Measurements from ENCODE around the gene TMEM269.

DNA sequence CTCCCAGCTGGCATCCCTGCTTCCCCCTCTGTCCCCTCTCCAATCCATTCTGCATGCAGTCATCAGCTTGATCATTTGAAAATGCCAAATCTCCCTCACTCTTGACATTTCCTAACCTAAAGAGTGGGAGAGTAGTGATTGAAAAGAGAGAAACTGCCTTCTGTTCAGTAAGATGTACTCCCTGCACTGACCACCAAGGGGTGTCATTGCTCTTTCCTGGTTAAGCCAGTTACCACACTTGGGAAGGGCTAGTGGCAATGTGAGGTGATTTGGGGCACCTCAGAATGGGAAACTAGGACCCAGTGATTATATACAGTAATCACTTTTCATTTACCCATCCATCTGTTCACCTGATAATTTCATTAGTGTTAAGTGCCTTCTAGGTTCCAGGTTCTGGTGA, 6.9 kb upstream of the TMEM269 start:
- TF ChIP-seq, protein P1, sequence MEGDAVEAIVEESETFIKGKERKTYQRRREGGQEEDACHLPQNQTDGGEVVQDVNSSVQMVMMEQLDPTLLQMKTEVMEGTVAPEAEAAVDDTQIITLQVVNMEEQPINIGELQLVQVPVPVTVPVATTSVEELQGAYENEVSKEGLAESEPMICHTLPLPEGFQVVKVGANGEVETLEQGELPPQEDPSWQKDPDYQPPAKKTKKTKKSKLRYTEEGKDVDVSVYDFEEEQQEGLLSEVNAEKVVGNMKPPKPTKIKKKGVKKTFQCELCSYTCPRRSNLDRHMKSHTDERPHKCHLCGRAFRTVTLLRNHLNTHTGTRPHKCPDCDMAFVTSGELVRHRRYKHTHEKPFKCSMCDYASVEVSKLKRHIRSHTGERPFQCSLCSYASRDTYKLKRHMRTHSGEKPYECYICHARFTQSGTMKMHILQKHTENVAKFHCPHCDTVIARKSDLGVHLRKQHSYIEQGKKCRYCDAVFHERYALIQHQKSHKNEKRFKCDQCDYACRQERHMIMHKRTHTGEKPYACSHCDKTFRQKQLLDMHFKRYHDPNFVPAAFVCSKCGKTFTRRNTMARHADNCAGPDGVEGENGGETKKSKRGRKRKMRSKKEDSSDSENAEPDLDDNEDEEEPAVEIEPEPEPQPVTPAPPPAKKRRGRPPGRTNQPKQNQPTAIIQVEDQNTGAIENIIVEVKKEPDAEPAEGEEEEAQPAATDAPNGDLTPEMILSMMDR (conservative IDR thresholded peaks at IDR 0.05; ENCODE audit: low read depth, low read length), result peak; percentile 83
- TF ChIP-seq EZH2 (IDR thresholded peaks at IDR 0.05; ENCODE audit: low read length, unreplicated experiment), result no peak
